MCF 10A (cell line): Measurements from ENCODE around the gene WDR55. TPM values are rescaled to one million over a fixed set of nuclear protein-coding genes. Genes with fewer than 3 reads are reported as not detected.
"Not testable (repeated sequence)": the region's sequence is repeated elsewhere in the genome, so short reads cannot be mapped to it uniquely, and the experiment has no call there.

Experiments
- BruUV-seq: library from RNA; stranded (reverse); fragments of 400-500 nt; replicated peaks from 2 replicates; lab custom pipeline; 2021; lab: Mats Ljungman, UMichigan
- CTCF ChIA-PET: fragments of 300-600 bp; sonication (Branson Sonifier 250); formaldehyde crosslinking; extraction: SDS; loops from one replicate; lab custom pipeline; 2021; ENCODE audit warnings: antibody characterized with exemption, inconsistent platforms; lab: Yijun Ruan, JAX
- POLR2A ChIA-PET: fragments of 300-600, 350-650 bp; sonication (Branson Sonifier 250); formaldehyde crosslinking; extraction: SDS; loops from one replicate; lab custom pipeline; 2020; ENCODE audit warnings: antibody characterized with exemption, inconsistent platforms; lab: Yijun Ruan, JAX
- DNase-seq: peaks from one replicate; pipeline ENCODE4 v3.0.0-alpha.2; 2018; ENCODE audit not compliant: unreplicated experiment
- H3K27ac Mint-ChIP-seq: one replicate; pipeline ENCODE4 v1.8.0; 2022; ENCODE audit warnings: mild to moderate bottlenecking, low read depth, mixed read lengths; ENCODE audit not compliant: unreplicated experiment
- H3K27me3 Mint-ChIP-seq: one replicate; pipeline ENCODE4 v1.8.0; 2022; ENCODE audit warnings: mixed read lengths; ENCODE audit not compliant: insufficient read depth, unreplicated experiment
- H3K36me3 Mint-ChIP-seq: one replicate; pipeline ENCODE4 v1.8.0; 2022; ENCODE audit warnings: mild to moderate bottlenecking, moderate library complexity, mixed read lengths; ENCODE audit not compliant: insufficient read depth, unreplicated experiment
- H3K4me1 Mint-ChIP-seq: one replicate; pipeline ENCODE4 v1.8.0; 2022; ENCODE audit warnings: mixed read lengths; ENCODE audit not compliant: insufficient read depth, unreplicated experiment
- H3K4me3 Mint-ChIP-seq: one replicate; pipeline ENCODE4 v1.8.0; 2022; ENCODE audit warnings: mild to moderate bottlenecking, moderate library complexity, mixed read lengths; ENCODE audit not compliant: unreplicated experiment
- H3K9me3 Mint-ChIP-seq: one replicate; pipeline ENCODE4 v1.8.0; 2022; ENCODE audit warnings: mixed read lengths; ENCODE audit not compliant: unreplicated experiment
- CTCF ChIP-seq: fragments of 200-600 bp; IDR thresholded peaks from one replicate; pipeline ENCODE4 v1.8.0; 2022; ENCODE audit warnings: antibody characterized with exemption, mild to moderate bottlenecking; ENCODE audit not compliant: unreplicated experiment
- intact Hi-C: fragments of 100-400 bp; cut with micrococcal nuclease; formaldehyde crosslinking; loops from 2 replicates; pipeline ENCODE4 v1.14.1; 2022
- microRNA-seq: library from miRNA; unstranded; fragments of <30 nt; microRNA quantifications from one replicate; pipeline ENCODE4 v1.2.0, GENCODE V29; 2022
- total RNA-seq: library from RNA; stranded (reverse); gene quantifications from 2 replicates; pipeline ENCODE4 v1.2.3, GENCODE V29; 2022

WDR55 gene
- total RNA-seq, 1 experiment from 2014 or later: 36.4 TPM

DNA sequence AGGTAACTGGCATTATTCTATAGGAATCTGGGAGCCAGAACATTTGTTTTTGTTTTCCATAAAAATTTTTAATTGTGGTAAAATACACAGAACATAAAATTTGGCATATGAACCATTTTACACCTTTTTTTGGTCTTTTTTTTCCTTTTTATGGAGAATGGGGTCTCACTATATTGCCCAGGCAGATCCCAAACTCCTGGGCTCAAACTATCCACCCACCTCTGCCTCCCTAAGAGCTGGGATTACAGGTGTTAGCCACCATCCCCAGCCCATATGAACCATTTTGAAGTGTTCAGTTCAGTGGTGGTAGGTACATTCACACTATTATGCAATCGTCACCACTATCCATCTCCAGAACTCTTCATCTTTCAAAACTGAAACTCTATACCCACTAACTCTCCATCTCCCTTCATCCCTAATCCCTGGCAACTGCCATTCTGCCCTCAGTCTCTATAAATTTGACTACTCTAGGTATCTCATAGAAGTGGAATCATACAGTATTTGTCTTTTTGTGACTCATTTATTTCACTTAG lies 48.9 kb downstream of the WDR55 start:
- POLR2A ChIA-PET: interaction anchor here (1.8 kb wide), 1 partner anchor 13 kb away, joined by 6 read pairs; the partner anchor contains the start of gene ZMAT2
- CTCF ChIA-PET: no interaction called here
- H3K36me3 Mint-ChIP-seq: peaks cover 33% of the 10 kb centered on the region

GRCh38 chr5:140716238-140716637 lies 51.5 kb downstream of the WDR55 start:
- H3K4me1 Mint-ChIP-seq: peaks cover 24% of the 10 kb centered on the region
- H3K4me3 Mint-ChIP-seq, H3K27ac Mint-ChIP-seq, BruUV-seq, H3K9me3 Mint-ChIP-seq, H3K27me3 Mint-ChIP-seq, DNase-seq: not testable (repeated sequence)
- intact Hi-C loops: loop anchor here (5.0 to 10.0 kb wide), 2 partner anchors 159 to 259 kb away; partner anchors contain the start of gene SRA1
- POLR2A ChIA-PET: interaction anchor here (0.7 to 1.6 kb wide), 3 partner anchors 10 to 169 kb away, joined by 3 to 5 read pairs (median 4); partner anchors contain the start of gene WDR55
- CTCF ChIA-PET: interaction anchor here (0.7 kb wide), 1 partner anchor 24 kb away, joined by 3 read pairs; no protein-coding TSS in a partner anchor
- peaks cover 39% of the 10 kb centered on the region for H3K36me3 Mint-ChIP-seq

More for the DNA sequence above, 48.9 kb downstream of the WDR55 start:
- Mint-ChIP-seq H3K27me3 (no peaks in the 10 kb centered on the region), H3K27ac (no peak overlapping the region), H3K4me3 (no peak overlapping the region), H3K9me3 (no peaks in the 10 kb centered on the region), H3K4me1 (peaks cover 12% of the 10 kb centered on the region)
- no peak for DNase-seq
- intact Hi-C loops: loop anchor here (5.0 to 10.0 kb wide), 2 partner anchors 66 to 261 kb away; partner anchors contain the start of genes IK and NDUFA2
- TF ChIP-seq CTCF: no peak
- BruUV-seq: no TSS peak

GRCh38 chr5:140718266-140718592 lies 53.5 kb downstream of the WDR55 start:
- no peaks in the 10 kb centered on the region for H3K27me3 Mint-ChIP-seq
- no peak for DNase-seq
- peak overlapping the region; percentile 73 for H3K4me3 Mint-ChIP-seq
- peaks cover 24% of the 10 kb centered on the region for H3K4me1 Mint-ChIP-seq
- intact Hi-C loops: loop anchor here (1.0 to 10.0 kb wide), 3 partner anchors 54 to 257 kb away; partner anchors contain the start of genes SRA1 and WDR55
- H3K27ac Mint-ChIP-seq: peak overlapping the region; percentile 86
- ChIA-PET CTCF (interaction anchor here (0.6 to 3.1 kb wide), 12 partner anchors 14 to 1251 kb away, joined by 3 to 12 read pairs (median 3); partner anchors contain the start of genes HARS1, HARS2 and PCDHA12), POLR2A (interaction anchor here (0.7 to 7.4 kb wide), 16 partner anchors 9 to 1103 kb away, joined by 3 to 72 read pairs (median 6); partner anchors contain the start of genes ANKHD1, EIF4EBP3, HARS1 and HARS2)
- peaks cover 35% of the 10 kb centered on the region for H3K36me3 Mint-ChIP-seq
- no peaks in the 10 kb centered on the region for H3K9me3 Mint-ChIP-seq
- TSS peak; percentile 71 for BruUV-seq
- TF ChIP-seq CTCF: no peak

- H3K36me3 Mint-ChIP-seq: peaks cover 30% of the 10 kb centered on the region
- not testable (repeated sequence) for H3K27me3 Mint-ChIP-seq, H3K27ac Mint-ChIP-seq, H3K9me3 Mint-ChIP-seq, BruUV-seq
- POLR2A ChIA-PET: interaction anchor here (0.6 to 7.4 kb wide), 8 partner anchors 11 to 836 kb away, joined by 3 to 72 read pairs (median 8); partner anchors contain the start of genes EIF4EBP3, IK, NDUFA2 and ZMAT2
- CTCF ChIA-PET: interaction anchor here (0.6 to 3.1 kb wide), 12 partner anchors 10 to 840 kb away, joined by 3 to 11 read pairs (median 4); no protein-coding TSS in a partner anchor
- intact Hi-C loops: loop anchor here (1.0 to 5.0 kb wide), 3 partner anchors 145 to 478 kb away; no protein-coding TSS in a partner anchor
- DNase-seq: peak; percentile 26
- H3K4me1 Mint-ChIP-seq: peaks cover 24% of the 10 kb centered on the region
- peak overlapping the region; percentile 11 for H3K4me3 Mint-ChIP-seq
Measured at GRCh38 chr5:140720738-140721137, 56.0 kb downstream of the WDR55 start.

DNA sequence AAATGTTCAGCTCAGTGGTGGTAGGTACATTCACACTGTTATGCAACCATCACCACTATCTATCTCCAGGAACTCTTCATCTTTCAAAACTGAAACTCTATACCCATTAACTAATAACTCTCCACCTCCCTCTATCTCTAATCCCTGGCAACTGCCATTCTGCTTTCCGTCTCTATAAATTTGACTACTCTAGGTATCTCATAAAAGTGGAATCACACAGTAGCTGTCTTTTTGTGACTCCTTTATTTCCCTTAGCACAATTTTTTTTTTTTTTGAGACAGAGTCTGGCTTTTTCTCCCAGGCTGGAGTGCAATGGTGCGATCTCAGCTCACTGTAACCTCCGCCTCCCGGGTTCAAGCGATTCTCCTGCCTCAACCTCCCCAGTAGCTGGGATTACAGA lies 56.7 kb downstream of the WDR55 start:
- ChIA-PET CTCF (interaction anchor here (0.6 to 2.4 kb wide), 8 partner anchors 10 to 370 kb away, joined by 3 to 11 read pairs (median 4); partner anchors contain the start of gene SLC4A9), POLR2A (interaction anchor here (0.6 to 7.4 kb wide), 6 partner anchors 12 to 836 kb away, joined by 3 to 72 read pairs (median 6); partner anchors contain the start of genes EIF4EBP3 and ZMAT2)
- intact Hi-C loops: loop anchor here (5.0 kb wide), 1 partner anchor 479 kb away; no protein-coding TSS in a partner anchor
- H3K27me3 Mint-ChIP-seq, H3K4me3 Mint-ChIP-seq, BruUV-seq, H3K27ac Mint-ChIP-seq, H3K9me3 Mint-ChIP-seq: not testable (repeated sequence)
- H3K36me3 Mint-ChIP-seq: peaks cover 36% of the 10 kb centered on the region
- peak; percentile 11 for DNase-seq
- peaks cover 24% of the 10 kb centered on the region for H3K4me1 Mint-ChIP-seq

Small RNA genes within 50 kb of the gene (microRNA-seq; reads per million reads assigned to microRNA genes)
- not detected for gene MIR3655

Other genes with a start within 250 kb of the WDR55 start
- gene EIF4EBP3, start 117.2 kb upstream of the WDR55 start, total RNA-seq: 25.3 and 35.3 TPM in 2 replicates
- 105 and 107 TPM in 2 replicates for gene SRA1, start 107.4 kb upstream of the WDR55 start, total RNA-seq
- 22.7 and 28.1 TPM in 2 replicates for gene APBB3, start 100.3 kb upstream of the WDR55 start, total RNA-seq
- 84.0 and 119 TPM in 2 replicates for gene SLC35A4, start 100.1 kb upstream of the WDR55 start, total RNA-seq
- 0.79 and 2.2 TPM in 2 replicates for gene CD14, start 31.7 kb upstream of the WDR55 start, total RNA-seq
- 15.7 and 17.2 TPM in 2 replicates for gene TMCO6, start 25.5 kb upstream of the WDR55 start, total RNA-seq
- 63.2 and 82.2 TPM in 2 replicates for gene NDUFA2, start 17.3 kb upstream of the WDR55 start, total RNA-seq
- gene IK, start 17.1 kb upstream of the WDR55 start, total RNA-seq: 128 and 160 TPM in 2 replicates
- 4.3 and 5.1 TPM in 2 replicates for gene DND1, start 8.7 kb downstream of the WDR55 start, total RNA-seq
- gene HARS1, start 26.5 kb downstream of the WDR55 start, total RNA-seq: 126 and 131 TPM in 2 replicates
- gene HARS2, start 26.6 kb downstream of the WDR55 start, total RNA-seq: 48.5 and 54.3 TPM in 2 replicates
- 54.9 and 70.4 TPM in 2 replicates for gene ZMAT2, start 35.5 kb downstream of the WDR55 start, total RNA-seq
- 0.07 TPM in 1 of 2 replicates, not detected in the other for gene PCDHA1, start 121.2 kb downstream of the WDR55 start, total RNA-seq
- gene PCDHA2, start 129.9 kb downstream of the WDR55 start, total RNA-seq: not detected in 2 replicates
- gene PCDHA3, start 136.2 kb downstream of the WDR55 start, total RNA-seq: not detected in 2 replicates
- 0.16 and 0.49 TPM in 2 replicates for gene PCDHA4, start 142.2 kb downstream of the WDR55 start, total RNA-seq
- 0.12 and 0.22 TPM in 2 replicates for gene PCDHA5, start 156.7 kb downstream of the WDR55 start, total RNA-seq
- gene PCDHA6, start 163.1 kb downstream of the WDR55 start, total RNA-seq: 1.0 and 1.5 TPM in 2 replicates
- gene PCDHA7, start 169.4 kb downstream of the WDR55 start, total RNA-seq: 0.40 and 0.69 TPM in 2 replicates
- 0.25 TPM in 1 of 2 replicates, not detected in the other for gene PCDHA8, start 176.3 kb downstream of the WDR55 start, total RNA-seq
- gene PCDHA9, start 183.5 kb downstream of the WDR55 start, total RNA-seq: 0.25 and 0.28 TPM in 2 replicates
- 0.15 and 0.16 TPM in 2 replicates for gene PCDHA10, start 191.0 kb downstream of the WDR55 start, total RNA-seq
- gene PCDHA11, start 204.1 kb downstream of the WDR55 start, total RNA-seq: 0.27 and 0.49 TPM in 2 replicates
- 6.1 and 9.6 TPM in 2 replicates for gene PCDHA12, start 210.4 kb downstream of the WDR55 start, total RNA-seq
- gene PCDHA13, start 217.2 kb downstream of the WDR55 start, total RNA-seq: 0.33 and 0.74 TPM in 2 replicates